Activated T-helper 17 cell treated with anti-CD3 and anti-CD28 coated beads, Interleukin-2, amount 50 U/mL, for 72 hours (primary cell): Measurements from ENCODE around the gene SECISBP2. TPM values are rescaled to one million over a fixed set of nuclear protein-coding genes. Genes with fewer than 3 reads are reported as not detected.

ENCODE experiments used
- ATAC-seq: fragments of 150-1000 bp; cut with Tn5 transposase; replicated peaks from 2 replicates; pipeline ENCODE4 v1.10.0; 2021; ENCODE audit warnings: mild to moderate bottlenecking, moderate library complexity
- H3K27ac Mint-ChIP-seq: one replicate; pipeline ENCODE4 v1.8.0; 2022; ENCODE audit warnings: mixed read lengths
- H3K27me3 Mint-ChIP-seq: one replicate; pipeline ENCODE4 v1.8.0; 2022; ENCODE audit warnings: mixed read lengths
- H3K36me3 Mint-ChIP-seq: one replicate; pipeline ENCODE4 v1.8.0; 2022; ENCODE audit warnings: low read depth, mild to moderate bottlenecking, mixed read lengths
- H3K4me1 Mint-ChIP-seq: one replicate; pipeline ENCODE4 v1.8.0; 2022; ENCODE audit warnings: mixed read lengths
- H3K4me3 Mint-ChIP-seq: one replicate; pipeline ENCODE4 v1.8.0; 2022; ENCODE audit warnings: mild to moderate bottlenecking, mixed read lengths
- H3K9me3 Mint-ChIP-seq: one replicate; pipeline ENCODE4 v1.8.0; 2022; ENCODE audit warnings: mixed read lengths
- total RNA-seq, 2 donors: library from RNA; stranded (reverse); gene quantifications; one replicate each; pipeline ENCODE4 v1.2.3, GENCODE V29; 2022

Gene SECISBP2
- total RNA-seq, 2 donors from 2014 or later: 33.1 to 40.1 TPM

DNA sequence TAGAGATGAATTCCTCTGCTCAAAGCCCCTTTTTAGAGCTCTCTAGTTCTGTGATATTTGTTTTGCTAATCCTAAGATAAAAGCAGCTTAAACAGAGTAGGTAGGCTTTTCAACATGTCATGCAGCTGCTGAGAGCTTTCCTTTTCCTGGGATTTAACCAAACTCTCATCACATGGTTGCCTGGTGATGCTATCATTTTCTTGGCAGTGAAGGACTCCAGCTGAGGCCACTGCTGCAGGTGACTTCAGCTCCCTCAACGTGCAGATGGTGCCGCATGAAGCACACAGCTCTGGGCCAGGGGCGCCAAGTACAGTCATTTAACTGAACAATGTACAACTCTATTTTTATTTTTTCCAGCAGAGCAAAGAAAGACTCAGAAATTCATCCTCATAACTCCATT, 42.2 kb downstream of the SECISBP2 start:
- H3K27me3 Mint-ChIP-seq: no peaks in the 10 kb centered on the region
- ATAC-seq: no peak
- peak overlapping the region; percentile 37 for H3K27ac Mint-ChIP-seq
- no peaks in the 10 kb centered on the region for H3K9me3 Mint-ChIP-seq
- H3K4me1 Mint-ChIP-seq: no peaks in the 10 kb centered on the region
- no peak overlapping the region for H3K4me3 Mint-ChIP-seq
- H3K36me3 Mint-ChIP-seq: peaks cover 69% of the 10 kb centered on the region

DNA sequence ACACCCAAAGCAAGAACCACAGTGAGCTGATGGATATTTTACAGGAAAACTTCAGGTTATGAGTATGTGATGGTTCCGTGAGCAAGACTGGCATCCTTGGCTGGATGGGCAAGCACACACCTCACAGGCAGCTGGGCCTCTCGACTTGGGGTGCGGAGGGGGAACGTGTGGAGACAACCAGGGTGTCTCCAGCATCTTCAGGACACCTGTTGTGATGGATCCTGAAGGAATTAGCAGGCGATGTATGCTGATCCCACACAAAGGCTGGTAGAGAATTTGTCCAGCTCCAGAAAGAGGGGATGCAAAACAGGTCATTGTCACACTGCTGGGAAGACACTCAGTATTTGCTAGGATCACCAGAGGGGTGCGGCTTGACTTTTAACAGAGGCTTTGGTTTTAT, 42.7 kb downstream of the SECISBP2 start:
- no peaks in the 10 kb centered on the region for H3K9me3 Mint-ChIP-seq
- peak overlapping the region; percentile 37 for H3K27ac Mint-ChIP-seq
- H3K36me3 Mint-ChIP-seq: peaks cover 63% of the 10 kb centered on the region
- ATAC-seq: no peak
- H3K4me1 Mint-ChIP-seq: no peaks in the 10 kb centered on the region
- no peak overlapping the region for H3K4me3 Mint-ChIP-seq
- H3K27me3 Mint-ChIP-seq: no peaks in the 10 kb centered on the region

DNA sequence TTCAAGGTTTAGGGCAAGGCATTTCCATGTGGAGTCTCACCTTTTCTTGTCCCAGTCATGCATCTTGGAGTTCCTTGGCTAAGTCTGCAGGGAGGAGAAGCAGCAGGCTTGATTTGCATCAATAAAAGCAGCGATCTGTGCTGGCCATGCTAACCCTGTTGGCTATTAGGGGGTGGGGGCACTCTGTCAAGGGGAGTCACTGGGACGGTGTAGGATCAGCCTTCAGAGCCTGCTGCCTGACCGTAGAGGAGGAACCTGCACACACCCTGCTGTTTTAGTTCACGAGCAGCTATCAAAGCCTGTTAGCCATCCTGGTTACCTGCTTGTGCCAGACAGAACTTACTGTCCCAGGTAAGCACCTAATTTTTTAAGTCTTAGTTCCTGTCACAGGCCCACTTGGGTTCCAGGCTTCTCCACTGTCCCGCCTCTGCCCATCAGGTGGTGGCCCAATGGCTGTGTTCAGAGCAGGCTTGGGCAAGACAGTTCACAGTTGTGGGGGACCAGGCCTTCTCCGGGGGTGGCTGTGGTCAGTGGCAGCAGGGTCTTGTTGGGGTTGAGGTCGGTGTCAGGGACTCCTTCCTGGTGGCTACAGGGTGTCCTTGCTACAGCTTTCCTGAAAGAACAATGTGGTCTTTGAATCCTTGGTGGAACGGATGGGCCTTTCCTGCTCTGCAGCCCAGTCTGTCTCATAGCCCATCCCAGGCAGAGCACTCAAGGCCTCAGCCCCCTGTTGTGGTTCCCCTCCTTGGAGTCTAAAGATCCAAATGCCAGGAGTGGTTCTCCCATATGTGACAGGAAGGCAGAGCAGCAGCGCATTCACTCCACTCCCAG, 43.7 kb downstream of the SECISBP2 start:
- Mint-ChIP-seq H3K36me3 (peaks cover 53% of the 10 kb centered on the region), H3K27me3 (no peaks in the 10 kb centered on the region), H3K4me3 (no peak overlapping the region), H3K9me3 (no peaks in the 10 kb centered on the region), H3K27ac (peak overlapping the region; percentile 37), H3K4me1 (no peaks in the 10 kb centered on the region)
- ATAC-seq: no peak

DNA sequence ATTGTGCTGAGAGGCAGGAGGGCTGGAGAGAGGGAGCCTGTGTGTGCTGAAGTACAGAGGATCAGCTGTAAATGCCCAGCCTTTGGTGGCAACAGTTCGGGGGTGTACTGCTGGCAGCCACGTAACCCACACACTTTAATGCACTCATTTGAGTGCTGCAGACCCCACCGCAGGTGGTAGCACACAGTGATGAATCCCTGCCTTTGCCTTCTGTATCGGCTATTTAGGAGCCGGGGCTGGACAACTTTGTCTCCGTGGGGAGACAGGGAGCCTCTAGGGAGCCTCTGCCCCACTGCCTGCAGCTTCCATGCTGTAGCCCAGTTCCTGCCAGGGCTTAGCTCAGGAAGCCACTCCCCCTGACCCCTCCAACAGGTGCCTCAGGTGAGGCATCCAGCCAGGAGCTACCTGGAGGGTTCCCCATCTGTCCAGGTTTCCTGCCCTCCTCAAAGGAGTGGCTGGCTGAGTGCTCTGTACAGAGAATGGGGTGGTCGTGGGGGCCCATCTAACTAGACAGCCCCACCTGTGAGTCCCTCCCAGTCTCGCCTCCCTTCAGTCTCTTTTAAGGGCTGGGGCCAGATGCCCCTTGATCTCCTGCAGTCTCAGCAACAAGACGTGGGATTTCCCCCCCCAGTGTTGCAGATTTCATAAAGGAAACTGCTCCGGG, 44.5 kb downstream of the SECISBP2 start:
- H3K9me3 Mint-ChIP-seq: no peaks in the 10 kb centered on the region
- no peaks in the 10 kb centered on the region for H3K4me1 Mint-ChIP-seq
- peak overlapping the region; percentile 61 for H3K27ac Mint-ChIP-seq
- no peaks in the 10 kb centered on the region for H3K27me3 Mint-ChIP-seq
- H3K4me3 Mint-ChIP-seq: no peak overlapping the region
- ATAC-seq: no peak
- H3K36me3 Mint-ChIP-seq: peaks cover 46% of the 10 kb centered on the region

DNA sequence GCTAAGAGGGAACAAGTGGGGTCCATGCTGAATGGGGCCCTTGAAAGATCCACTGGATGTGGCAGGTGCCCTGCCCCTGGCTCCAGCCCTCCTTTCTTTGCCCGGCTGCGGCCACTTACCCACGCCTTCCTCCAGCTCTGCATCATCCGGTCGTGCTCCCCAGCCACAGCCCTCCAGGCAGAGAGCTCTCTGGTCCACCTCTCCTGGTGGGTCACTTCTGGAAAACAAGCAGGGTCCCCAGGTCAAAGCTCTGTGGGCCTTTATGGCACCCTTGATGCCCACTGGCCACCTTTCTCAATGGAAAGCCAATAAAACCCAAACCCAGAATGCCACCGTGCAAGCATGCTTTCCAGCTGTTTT, 45.0 kb downstream of the SECISBP2 start:
- peak overlapping the region; percentile 61 for H3K27ac Mint-ChIP-seq
- H3K4me3 Mint-ChIP-seq: no peak overlapping the region
- H3K9me3 Mint-ChIP-seq: no peaks in the 10 kb centered on the region
- H3K4me1 Mint-ChIP-seq: no peaks in the 10 kb centered on the region
- no peaks in the 10 kb centered on the region for H3K27me3 Mint-ChIP-seq
- no peak for ATAC-seq
- peaks cover 41% of the 10 kb centered on the region for H3K36me3 Mint-ChIP-seq

DNA sequence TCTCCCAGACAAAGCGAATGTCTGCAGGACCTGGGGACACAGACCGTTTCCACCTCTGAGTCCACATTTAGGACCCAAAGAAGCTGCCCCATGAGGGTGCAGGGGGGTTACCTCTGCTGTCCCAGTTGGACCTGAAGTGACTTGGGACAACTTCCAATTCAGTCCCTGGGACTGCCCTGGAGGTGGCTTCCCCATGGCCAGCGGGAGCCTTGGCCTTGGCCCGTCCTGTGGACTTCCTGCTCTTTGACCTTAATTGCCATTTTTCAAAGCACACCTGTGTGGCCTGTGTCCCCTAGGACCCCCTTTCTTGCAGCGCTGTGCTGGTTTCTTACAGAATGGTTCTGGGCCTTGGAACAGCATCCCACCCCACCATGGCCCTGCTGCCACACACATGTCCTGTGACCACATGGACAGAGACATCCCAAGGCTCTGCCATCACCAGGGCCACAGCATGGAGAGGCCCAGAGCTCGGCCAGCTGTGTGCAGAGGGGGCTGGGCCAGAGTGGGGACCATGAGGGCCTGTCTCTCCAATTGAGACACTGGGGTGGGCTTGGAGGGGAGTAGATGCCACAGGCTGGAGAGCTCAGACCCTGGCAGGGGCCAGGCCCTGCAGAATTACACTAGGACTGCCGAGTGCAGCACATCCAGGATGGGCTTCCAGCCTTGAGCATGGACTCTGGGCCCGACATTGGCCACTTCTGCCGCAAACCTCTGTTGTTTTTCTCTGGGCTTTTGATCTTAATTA, 45.8 kb downstream of the SECISBP2 start:
- H3K27ac Mint-ChIP-seq: no peak overlapping the region
- ATAC-seq: no peak

DNA sequence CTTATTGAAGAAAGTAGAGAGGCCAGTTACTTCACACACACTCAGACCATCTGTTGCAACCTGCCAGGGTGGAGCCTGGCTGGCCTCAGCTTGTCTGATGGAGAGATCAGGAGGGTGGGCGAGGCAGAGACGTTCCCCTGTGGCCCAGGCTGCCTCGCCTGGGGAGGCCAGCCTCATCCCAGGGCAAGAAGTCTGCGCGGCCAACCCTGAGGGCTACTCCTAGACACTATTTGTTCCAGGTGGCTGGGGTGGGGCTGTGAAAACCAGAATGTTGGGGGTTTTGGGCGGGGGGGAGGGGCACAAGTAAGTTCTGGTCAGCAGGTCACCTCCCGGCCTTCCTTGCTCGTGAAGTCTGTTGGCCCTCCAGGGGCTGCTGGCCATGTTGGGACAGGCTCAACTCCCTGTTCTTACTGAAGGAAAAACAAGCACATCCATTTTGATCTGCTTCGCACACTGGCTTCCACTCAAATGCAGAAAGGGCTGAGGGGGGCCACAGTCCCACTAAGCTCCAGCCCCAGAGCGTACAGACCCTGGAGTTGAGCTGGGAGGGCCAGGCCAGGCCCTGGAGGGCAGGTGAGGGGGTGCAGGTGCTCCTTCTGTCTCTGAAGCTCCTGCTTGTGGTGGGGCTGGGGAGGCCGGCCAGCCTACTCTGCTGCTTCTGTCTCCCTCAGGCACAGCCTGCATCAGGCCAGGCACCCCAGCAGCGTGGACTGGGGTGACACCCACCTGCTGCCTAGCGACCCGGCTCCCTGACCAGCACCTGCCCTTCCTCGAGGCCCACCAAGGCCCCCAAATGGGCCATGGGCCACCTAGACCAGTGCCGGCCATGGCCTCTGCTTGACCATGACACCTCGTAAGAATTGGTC, 46.6 kb downstream of the SECISBP2 start:
- Mint-ChIP-seq H3K4me1 (no peaks in the 10 kb centered on the region), H3K27me3 (no peaks in the 10 kb centered on the region), H3K4me3 (no peak overlapping the region), H3K36me3 (peaks cover 24% of the 10 kb centered on the region), H3K9me3 (no peaks in the 10 kb centered on the region), H3K27ac (no peak overlapping the region)
- ATAC-seq: no peak

More for the DNA sequence above, 45.8 kb downstream of the SECISBP2 start:
- Mint-ChIP-seq H3K36me3 (peaks cover 33% of the 10 kb centered on the region), H3K27me3 (no peaks in the 10 kb centered on the region), H3K9me3 (no peaks in the 10 kb centered on the region), H3K4me3 (no peak overlapping the region), H3K4me1 (no peaks in the 10 kb centered on the region)

DNA sequence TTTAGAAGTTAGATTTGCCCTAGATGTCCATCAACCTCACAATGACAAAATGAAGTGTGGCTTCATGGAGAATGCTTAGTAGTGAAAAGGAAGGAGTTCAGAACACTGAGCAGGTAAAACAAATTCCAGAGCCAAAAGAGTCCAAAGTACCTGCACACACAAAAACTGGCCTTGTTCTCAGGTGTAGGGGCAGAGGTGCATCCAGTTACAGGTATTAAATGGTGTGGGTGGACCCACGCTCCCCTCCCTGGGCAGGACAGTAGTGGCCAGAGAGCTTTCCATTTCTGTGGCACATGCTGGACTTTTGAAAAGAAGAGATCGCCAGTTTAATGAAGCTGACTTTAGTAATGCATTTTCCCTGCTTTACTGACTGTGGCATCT, 47.2 kb downstream of the SECISBP2 start:
- peaks cover 18% of the 10 kb centered on the region for H3K36me3 Mint-ChIP-seq
- no peaks in the 10 kb centered on the region for H3K9me3 Mint-ChIP-seq
- no peak for ATAC-seq
- H3K4me3 Mint-ChIP-seq: no peak overlapping the region
- no peaks in the 10 kb centered on the region for H3K27me3 Mint-ChIP-seq
- no peaks in the 10 kb centered on the region for H3K4me1 Mint-ChIP-seq
- no peak overlapping the region for H3K27ac Mint-ChIP-seq

DNA sequence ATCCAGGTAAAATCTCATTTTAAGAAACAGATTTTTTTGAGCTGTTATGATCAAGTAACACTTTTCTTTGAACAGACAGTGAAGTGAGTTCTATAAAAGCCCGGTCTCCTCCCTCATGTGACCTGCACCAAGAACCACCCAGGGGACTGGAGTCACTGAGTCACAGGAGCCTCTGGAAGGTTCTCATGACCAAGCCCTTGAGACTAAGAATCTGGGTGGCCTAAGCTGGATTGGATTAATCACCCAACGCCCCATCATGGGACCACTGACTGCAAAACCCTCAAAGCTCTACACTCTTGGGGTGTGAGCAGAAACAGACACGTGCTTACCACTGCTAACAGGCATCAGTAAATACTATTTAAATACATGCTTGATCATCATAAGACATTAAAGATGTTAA, 48.4 kb downstream of the SECISBP2 start:
- Mint-ChIP-seq H3K27ac (no peak overlapping the region), H3K9me3 (no peaks in the 10 kb centered on the region), H3K27me3 (no peaks in the 10 kb centered on the region), H3K4me3 (no peak overlapping the region), H3K4me1 (no peaks in the 10 kb centered on the region), H3K36me3 (peaks cover 6% of the 10 kb centered on the region)
- ATAC-seq: peak; percentile 38

DNA sequence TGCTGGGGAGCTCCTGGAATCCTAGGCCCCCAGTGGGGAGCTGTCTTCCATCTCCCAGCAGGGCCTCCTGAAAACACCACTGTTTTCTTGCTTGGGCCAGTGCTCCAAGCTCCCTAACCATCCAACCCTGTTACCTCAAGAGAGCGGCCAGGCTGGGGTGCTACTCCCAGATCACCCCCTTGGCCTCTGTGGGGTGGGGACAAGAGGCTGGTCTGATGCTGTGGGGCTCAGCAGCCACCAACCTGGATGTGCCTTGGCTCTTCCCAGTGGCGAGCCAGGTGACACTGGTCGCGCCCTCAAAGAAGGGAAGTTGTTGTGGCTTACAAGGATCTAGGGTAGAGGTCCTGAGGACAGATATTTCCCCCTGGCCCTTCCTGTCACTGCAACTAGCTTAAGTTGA, 49.0 kb downstream of the SECISBP2 start:
- H3K36me3 Mint-ChIP-seq: peaks cover under 1% of the 10 kb centered on the region
- no peak overlapping the region for H3K27ac Mint-ChIP-seq
- H3K4me3 Mint-ChIP-seq: no peak overlapping the region
- no peaks in the 10 kb centered on the region for H3K9me3 Mint-ChIP-seq
- H3K27me3 Mint-ChIP-seq: no peaks in the 10 kb centered on the region
- ATAC-seq: no peak
- no peaks in the 10 kb centered on the region for H3K4me1 Mint-ChIP-seq

DNA sequence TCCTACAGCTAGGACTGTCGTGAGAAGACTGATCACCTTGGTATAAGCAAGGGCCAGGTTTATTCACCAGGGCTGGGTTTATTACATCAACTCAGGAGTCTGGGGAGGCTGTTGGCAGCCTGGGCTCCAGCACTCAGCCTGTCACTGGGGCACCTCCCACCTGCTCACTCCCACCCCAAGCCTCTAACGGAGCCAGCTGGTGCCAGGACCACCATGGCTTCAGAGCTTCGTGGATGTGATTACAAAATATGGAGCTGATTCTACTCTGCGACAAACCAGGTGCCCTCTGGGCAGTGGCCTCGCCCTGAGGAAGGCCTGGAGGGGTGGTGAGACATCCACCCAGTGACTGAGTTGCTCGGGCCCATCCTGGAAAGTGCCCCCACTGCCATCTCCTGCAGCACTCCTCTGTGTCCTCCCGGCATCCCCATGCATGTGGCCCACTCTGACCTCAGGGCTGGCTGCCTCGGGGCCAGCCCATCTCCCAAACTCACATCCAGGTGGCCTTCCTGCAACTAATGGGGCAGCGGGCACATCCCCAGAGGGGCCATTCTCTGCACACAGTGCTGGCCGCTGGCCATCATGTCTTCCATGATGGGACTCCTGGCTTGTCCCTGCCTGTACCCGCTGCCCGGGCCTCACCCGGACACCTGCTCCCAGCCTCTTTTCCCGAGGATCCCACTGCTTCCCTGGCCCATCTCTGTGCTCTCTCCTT, 49.6 kb downstream of the SECISBP2 start:
- peaks cover under 1% of the 10 kb centered on the region for H3K4me1 Mint-ChIP-seq
- peak overlapping the region; percentile 77 for H3K27ac Mint-ChIP-seq
- H3K36me3 Mint-ChIP-seq: no peaks in the 10 kb centered on the region
- no peaks in the 10 kb centered on the region for H3K27me3 Mint-ChIP-seq
- no peak for ATAC-seq
- no peaks in the 10 kb centered on the region for H3K9me3 Mint-ChIP-seq
- no peak overlapping the region for H3K4me3 Mint-ChIP-seq

DNA sequence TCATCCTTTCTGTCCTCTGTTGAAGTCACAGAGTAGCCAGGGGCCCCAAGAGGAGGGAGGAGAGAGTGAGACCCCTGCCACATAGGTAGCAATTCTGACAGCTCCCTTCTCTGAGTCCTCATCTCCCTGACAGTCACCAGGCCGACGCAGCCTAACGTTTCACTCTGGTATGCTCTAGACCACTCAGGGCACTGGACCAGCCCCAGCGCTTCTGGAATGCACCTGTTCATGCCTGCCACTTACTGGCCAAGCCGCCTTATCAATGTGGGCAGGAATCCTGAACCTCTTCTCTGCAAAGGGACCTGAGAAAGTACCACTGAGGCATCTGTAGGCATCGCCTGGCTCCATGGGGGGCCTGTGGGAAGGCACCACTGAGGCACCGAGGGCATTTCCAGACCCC, 50.2 kb downstream of the SECISBP2 start:
- ATAC-seq: no peak
- peaks cover 4% of the 10 kb centered on the region for H3K4me1 Mint-ChIP-seq
- H3K36me3 Mint-ChIP-seq: no peaks in the 10 kb centered on the region
- peak overlapping the region; percentile 77 for H3K27ac Mint-ChIP-seq
- H3K27me3 Mint-ChIP-seq: no peaks in the 10 kb centered on the region
- H3K4me3 Mint-ChIP-seq: no peak overlapping the region
- no peaks in the 10 kb centered on the region for H3K9me3 Mint-ChIP-seq

DNA sequence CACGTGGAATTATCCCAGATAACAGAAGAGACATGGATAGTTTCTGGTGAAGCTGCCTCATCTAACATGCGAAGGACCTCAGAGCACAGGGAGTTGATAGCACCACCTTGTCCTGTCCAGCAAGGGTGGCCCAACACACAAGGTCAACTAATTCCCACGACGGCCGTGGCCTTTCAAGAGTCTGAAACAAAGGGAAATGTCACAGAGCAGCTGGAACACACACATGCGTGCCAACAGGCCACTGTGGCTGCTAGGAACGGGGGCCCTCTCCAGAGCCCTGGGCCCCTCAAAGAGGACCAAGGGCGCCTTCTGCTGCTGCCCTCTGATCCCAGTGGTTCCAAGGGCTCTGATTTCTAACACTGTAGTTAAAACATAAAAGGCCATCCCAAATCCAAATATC, 50.7 kb downstream of the SECISBP2 start:
- no peak for ATAC-seq
- H3K27ac Mint-ChIP-seq: peak overlapping the region; percentile 77
- no peaks in the 10 kb centered on the region for H3K27me3 Mint-ChIP-seq
- H3K4me1 Mint-ChIP-seq: peaks cover 4% of the 10 kb centered on the region
- no peak overlapping the region for H3K4me3 Mint-ChIP-seq
- no peaks in the 10 kb centered on the region for H3K36me3 Mint-ChIP-seq
- H3K9me3 Mint-ChIP-seq: no peaks in the 10 kb centered on the region

DNA sequence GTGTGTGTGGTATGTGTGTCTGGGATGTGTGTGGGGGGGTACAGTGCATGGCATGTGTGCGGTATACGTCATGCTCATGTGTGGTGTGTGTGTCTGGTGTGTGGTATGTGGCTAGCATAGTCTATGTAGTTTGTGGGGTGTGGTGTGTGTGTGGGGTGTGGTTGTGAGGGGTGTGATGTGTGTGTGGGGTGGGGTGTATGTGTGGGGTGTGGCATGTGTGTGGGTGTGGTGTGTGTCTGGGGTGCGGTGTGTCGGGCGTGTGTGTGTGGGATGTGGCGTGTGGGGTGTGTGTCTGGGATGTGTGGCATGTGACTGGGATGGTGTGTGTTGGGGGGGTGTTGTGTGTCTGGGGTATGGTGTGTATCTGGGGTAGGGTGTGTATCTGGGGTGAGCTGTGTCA, 52.3 kb downstream of the SECISBP2 start:
- Mint-ChIP-seq H3K27me3 (no peaks in the 10 kb centered on the region), H3K36me3 (peaks cover 2% of the 10 kb centered on the region), H3K9me3 (no peaks in the 10 kb centered on the region), H3K27ac (no peak overlapping the region), H3K4me3 (no peak overlapping the region), H3K4me1 (peaks cover 6% of the 10 kb centered on the region)
- ATAC-seq: no peak
